Natural killer cell (primary cell): Measurements from ENCODE around the gene NFU1. TPM values are rescaled to one million over a fixed set of nuclear protein-coding genes. Genes with fewer than 3 reads are reported as not detected.

Experiments used
- ATAC-seq, 3 donors: fragments of 150-1000 bp in 2 of 3; fragments of 200-7000 bp in 1 of 3; cut with Tn5 transposase; 1 replicate in 1 of 3; 2 replicates in 2 of 3; pipeline ENCODE4 v1.10.0; 2021; ENCODE audit warnings: mild to moderate bottlenecking in 2 of 3, moderate library complexity in 2 of 3
- DNase-seq, 2 donors: peaks; one replicate each; pipeline versions ENCODE4 v3.0.0 to v3.0.0-alpha.2; 2013 to 2021; ENCODE audit warnings: mixed read lengths in 1 of 2
- H3K27ac ChIP-seq: one replicate; pipeline ENCODE4 v1.5.1; 2013; ENCODE audit warnings: mild to moderate bottlenecking, low read length
- H3K27me3 ChIP-seq: one replicate; pipeline ENCODE4 v1.6.1; 2013; ENCODE audit warnings: low read length; ENCODE audit not compliant: control insufficient read depth, insufficient read depth
- H3K36me3 ChIP-seq: one replicate; pipeline ENCODE4 v1.6.1; 2013; ENCODE audit warnings: low read length; ENCODE audit not compliant: control insufficient read depth, insufficient read depth
- H3K4me1 ChIP-seq: one replicate; pipeline ENCODE4 v1.6.1; 2013; ENCODE audit warnings: low read length; ENCODE audit not compliant: control insufficient read depth, insufficient read depth
- H3K4me3 ChIP-seq: one replicate; pipeline ENCODE4 v1.5.1; 2013; ENCODE audit warnings: low read length
- H3K9me3 ChIP-seq: one replicate; pipeline ENCODE4 v1.6.1; 2013; ENCODE audit warnings: low read length; ENCODE audit not compliant: control insufficient read depth, insufficient read depth
- H3K27ac Mint-ChIP-seq, 2 donors: one replicate each; pipeline ENCODE4 v1.8.0; 2022; ENCODE audit warnings: mild to moderate bottlenecking in 2 of 2, mixed read lengths in 2 of 2, moderate library complexity in 1 of 2
- H3K27me3 Mint-ChIP-seq, 2 donors: one replicate each; pipeline ENCODE4 v1.8.0; 2022; ENCODE audit warnings: low read depth in 2 of 2, mixed read lengths in 2 of 2
- H3K36me3 Mint-ChIP-seq: one replicate; pipeline ENCODE4 v1.8.0; 2022; ENCODE audit warnings: mixed read lengths
- H3K4me1 Mint-ChIP-seq, 2 donors: one replicate each; pipeline ENCODE4 v1.8.0; 2022; ENCODE audit warnings: mixed read lengths in 2 of 2
- H3K4me3 Mint-ChIP-seq: one replicate; pipeline ENCODE4 v1.8.0; 2022; ENCODE audit warnings: mild to moderate bottlenecking, moderate library complexity, mixed read lengths
- H3K9me3 Mint-ChIP-seq, 2 donors: one replicate each; pipeline ENCODE4 v1.8.0; 2022; ENCODE audit warnings: mixed read lengths in 2 of 2
- WGBS: methylation state at CpG from one replicate; pipeline ENCODE4 v1.1.7; 2013; ENCODE audit warnings: missing lambda C conversion rate; ENCODE audit not compliant: insufficient coverage; 5-methylcytosine and 5-hydroxymethylcytosine counted together
- intact Hi-C: fragments of 100-400 bp; cut with micrococcal nuclease; formaldehyde crosslinking; loops from one replicate; pipeline ENCODE4 v1.14.2; 2022
- total RNA-seq, 4 donors: library from RNA; stranded (reverse); fragments of 120-200 nt in 1 of 4; gene quantifications; one replicate each; pipeline versions ENCODE4 v1.2.3 to v1.2.4, GENCODE V29; 2013 to 2022
- TF ChIP-seq, protein P1 (sequence below): fragments of 200-600 bp; IDR thresholded peaks from one replicate; pipeline ENCODE4 v1.8.0; 2022; ENCODE audit warnings: antibody characterized with exemption

Gene NFU1
- total RNA-seq, 3 donors from 2014 or later (not counting 1 experiment from before 2014, with no cell fraction given), result 21.4 to 25.0 (median 23.6) TPM

DNA sequence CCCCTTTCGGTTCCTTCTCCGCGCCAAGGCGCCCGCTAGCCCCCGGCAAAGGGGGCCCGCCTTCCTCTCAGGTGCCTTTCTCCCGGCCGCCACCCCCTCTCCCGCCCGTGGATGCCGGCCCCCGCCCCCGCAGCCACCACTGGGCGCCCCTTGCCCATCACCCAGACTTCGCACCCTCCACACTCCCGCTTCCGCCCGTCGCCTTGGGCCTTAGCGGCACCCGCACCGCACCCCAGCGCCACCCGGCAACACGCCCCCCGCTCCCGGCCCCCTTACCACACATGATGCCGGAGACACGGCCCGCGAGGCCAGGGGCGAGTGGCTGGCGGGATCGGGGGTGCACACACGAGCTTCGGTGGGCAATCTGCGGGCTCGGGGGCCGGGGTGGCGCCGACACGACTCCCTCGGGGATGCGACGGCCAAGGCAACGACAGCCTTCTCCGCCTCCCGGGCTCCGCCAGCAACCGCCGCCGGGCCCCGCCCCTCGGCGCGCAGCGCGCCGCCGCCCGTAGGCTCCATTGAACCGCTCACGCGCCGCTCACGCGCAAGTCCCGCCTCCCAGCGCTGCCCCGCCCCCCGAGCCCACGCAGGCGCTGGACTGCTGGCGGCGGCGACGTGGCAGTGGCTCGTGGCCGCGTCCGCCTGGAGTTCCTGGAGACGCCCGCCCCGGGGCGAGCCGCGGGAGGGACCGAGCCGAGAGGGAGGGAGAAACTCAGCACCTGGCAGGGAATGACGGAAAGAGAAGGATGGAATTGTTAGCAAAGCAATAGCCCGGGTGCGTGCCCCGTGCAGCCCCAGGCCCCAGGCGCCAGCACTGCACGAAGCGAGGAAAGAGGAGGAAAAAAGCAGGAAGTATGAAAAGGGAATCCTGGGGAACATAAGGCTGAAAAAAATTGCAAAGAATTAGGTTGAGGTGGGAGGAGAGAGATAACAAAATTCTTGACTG, 50.2 kb downstream of the NFU1 start, which contains the start of gene GFPT1:
Gene GFPT1 (minus strand): TSS at position 439 of the 946 bp plus-strand sequence. CDS start 156 bp downstream, at position 283.
- H3K27ac Mint-ChIP-seq, result peak within 1 kb of the TSS; percentile 70 to 96
- peak; percentile 91 to 97 for DNase-seq

DNA sequence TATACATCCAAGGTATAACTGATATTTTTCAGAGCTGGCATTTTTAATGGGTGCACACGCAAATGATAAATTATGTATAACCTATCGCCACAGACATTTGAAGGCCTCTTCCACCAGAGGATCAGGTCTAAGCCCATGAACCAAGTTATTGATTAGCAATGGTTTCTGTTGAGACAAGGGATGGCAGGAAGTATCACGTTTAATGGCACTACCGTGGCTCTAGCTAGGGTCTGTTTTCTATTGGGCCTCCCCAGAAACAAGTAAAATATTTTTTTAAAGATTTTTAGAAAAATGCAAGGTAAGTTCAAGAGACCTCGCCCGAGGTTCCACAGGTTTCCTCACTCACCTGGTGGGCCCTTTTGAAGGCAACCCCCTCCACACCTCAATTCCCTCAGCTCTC, 50.9 kb downstream of the NFU1 start:
- H3K4me3 ChIP-seq, result peak overlapping the region; percentile 70
- ATAC-seq (no peak), DNase-seq (no peak)
- H3K27me3 Mint-ChIP-seq, result no peaks in the 10 kb centered on the region
- TF ChIP-seq, protein P1, sequence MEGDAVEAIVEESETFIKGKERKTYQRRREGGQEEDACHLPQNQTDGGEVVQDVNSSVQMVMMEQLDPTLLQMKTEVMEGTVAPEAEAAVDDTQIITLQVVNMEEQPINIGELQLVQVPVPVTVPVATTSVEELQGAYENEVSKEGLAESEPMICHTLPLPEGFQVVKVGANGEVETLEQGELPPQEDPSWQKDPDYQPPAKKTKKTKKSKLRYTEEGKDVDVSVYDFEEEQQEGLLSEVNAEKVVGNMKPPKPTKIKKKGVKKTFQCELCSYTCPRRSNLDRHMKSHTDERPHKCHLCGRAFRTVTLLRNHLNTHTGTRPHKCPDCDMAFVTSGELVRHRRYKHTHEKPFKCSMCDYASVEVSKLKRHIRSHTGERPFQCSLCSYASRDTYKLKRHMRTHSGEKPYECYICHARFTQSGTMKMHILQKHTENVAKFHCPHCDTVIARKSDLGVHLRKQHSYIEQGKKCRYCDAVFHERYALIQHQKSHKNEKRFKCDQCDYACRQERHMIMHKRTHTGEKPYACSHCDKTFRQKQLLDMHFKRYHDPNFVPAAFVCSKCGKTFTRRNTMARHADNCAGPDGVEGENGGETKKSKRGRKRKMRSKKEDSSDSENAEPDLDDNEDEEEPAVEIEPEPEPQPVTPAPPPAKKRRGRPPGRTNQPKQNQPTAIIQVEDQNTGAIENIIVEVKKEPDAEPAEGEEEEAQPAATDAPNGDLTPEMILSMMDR, result no peak
- peaks cover 8% of the 10 kb centered on the region for H3K4me1 ChIP-seq
- no peaks in the 10 kb centered on the region for H3K9me3 Mint-ChIP-seq
- H3K4me1 Mint-ChIP-seq, result peaks cover 33 to 37% of the 10 kb centered on the region in 2 donors
- WGBS, result 22% methylated on average over 3 of the region's 6 CpGs
- intact Hi-C loops, result no loop called here
- peak overlapping the region; percentile 93 for H3K4me3 Mint-ChIP-seq
- no peaks in the 10 kb centered on the region for H3K36me3 Mint-ChIP-seq
- H3K9me3 ChIP-seq, result no peaks in the 10 kb centered on the region
- peak overlapping the region; percentile 66 for H3K27ac ChIP-seq
- no peaks in the 10 kb centered on the region for H3K36me3 ChIP-seq
- H3K27me3 ChIP-seq, result no peaks in the 10 kb centered on the region
- peak overlapping the region; percentile 70 to 96 for H3K27ac Mint-ChIP-seq

More for the DNA sequence above, 50.2 kb downstream of the NFU1 start, which contains the start of gene GFPT1:
- TF ChIP-seq, protein P1, result no peak
- Mint-ChIP-seq H3K27me3 (no peaks in the 10 kb centered on the region), H3K36me3 (no peaks in the 10 kb centered on the region), H3K4me3 (peak within 1 kb of the TSS; percentile 93), H3K9me3 (no peaks in the 10 kb centered on the region), H3K4me1 (peaks cover 30 to 33% of the 10 kb centered on the region in 2 donors)
- Histone ChIP-seq H3K36me3 (no peaks in the 10 kb centered on the region), H3K27me3 (no peaks in the 10 kb centered on the region), H3K9me3 (no peaks in the 10 kb centered on the region), H3K4me1 (peaks cover 8% of the 10 kb centered on the region), H3K4me3 (peak within 1 kb of the TSS; percentile 74), H3K27ac (peak within 1 kb of the TSS; percentile 79)
- under 1% methylated on average over 97 of the region's 97 CpGs for WGBS
- intact Hi-C loops, result loop anchor here (1.0 kb wide), 1 partner anchor 50 kb away; the partner anchor contains the start of gene NFU1
- peak; percentile 97 to 100 (median 98) for ATAC-seq

DNA sequence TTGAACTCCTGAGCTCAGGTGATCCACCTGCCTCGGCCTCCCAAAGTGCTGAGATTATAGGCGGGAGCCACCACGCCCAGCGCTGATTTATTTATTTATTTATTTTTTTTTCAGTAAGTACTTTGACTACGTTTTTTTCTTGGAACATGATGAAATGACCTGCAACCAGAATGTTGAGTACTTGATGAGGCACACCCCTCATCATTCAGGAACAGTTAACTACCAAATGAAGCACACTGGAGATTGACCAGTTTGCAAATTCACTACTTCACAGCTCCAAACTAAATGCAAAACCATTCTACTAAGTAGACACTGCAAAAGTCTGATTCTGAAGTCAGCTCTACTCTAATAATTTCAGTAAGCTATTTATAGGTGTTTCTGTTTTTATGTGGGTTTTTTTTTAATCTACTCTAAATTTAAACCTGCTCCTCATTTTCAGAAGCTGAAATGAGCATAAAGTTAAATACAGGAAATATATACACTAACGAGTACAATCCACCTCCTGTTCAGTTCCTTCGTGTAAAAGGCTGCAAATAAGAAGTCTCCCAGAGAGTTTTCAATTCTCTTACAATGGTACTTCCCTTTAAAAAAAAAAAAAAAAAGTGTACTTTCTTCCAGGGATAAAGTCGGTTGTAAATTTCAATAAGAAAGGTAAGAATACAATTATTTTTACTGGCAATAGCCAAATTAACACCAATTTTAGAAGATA, 51.6 kb downstream of the NFU1 start:
- Mint-ChIP-seq H3K27me3 (no peaks in the 10 kb centered on the region), H3K27ac (peak overlapping the region; percentile 70 to 96), H3K9me3 (no peaks in the 10 kb centered on the region), H3K4me3 (peak overlapping the region; percentile 93), H3K36me3 (no peaks in the 10 kb centered on the region), H3K4me1 (peaks cover 37 to 40% of the 10 kb centered on the region in 2 donors)
- no peak for DNase-seq
- intact Hi-C loops, result no loop called here
- Histone ChIP-seq H3K4me1 (peaks cover 8% of the 10 kb centered on the region), H3K36me3 (no peaks in the 10 kb centered on the region), H3K9me3 (no peaks in the 10 kb centered on the region), H3K4me3 (no peak overlapping the region), H3K27me3 (no peaks in the 10 kb centered on the region), H3K27ac (no peak overlapping the region)
- no peak for ATAC-seq
- TF ChIP-seq, protein P1, result no peak
- 73% methylated on average over 7 of the region's 8 CpGs for WGBS
